Smooth muscle cell (in vitro differentiated cells): ENCODE data around the gene PCYOX1L. TPM values are rescaled to one million over a fixed set of nuclear protein-coding genes. Genes with fewer than 3 reads are reported as not detected.
A peak's percentile ranks its signal among the peaks of the same experiment; 100 is the strongest.

Experiments
- DNase-seq: peaks from one replicate; lab custom pipeline; 2025; ENCODE audit not compliant: unreplicated experiment; lab: John Stamatoyannopoulos, UW
- H2AFZ ChIP-seq: fragments of 200-600 bp; sonication (generic); 2 replicates; pipeline ENCODE4 v1.6.0; 2016; ENCODE audit warnings: antibody characterized with exemption, low read depth, mild to moderate bottlenecking
- H3F3A ChIP-seq: fragments of 200-600 bp; sonication (generic); 2 replicates; pipeline ENCODE4 v1.6.0; 2017; ENCODE audit warnings: antibody characterized with exemption, low read depth
- H3K27ac ChIP-seq: fragments of 200-600 bp; sonication (generic); 2 replicates; pipeline ENCODE4 v1.5.1; 2016; ENCODE audit warnings: low read depth, mild to moderate bottlenecking
- H3K27me3 ChIP-seq: fragments of 200-600 bp; sonication (generic); 2 replicates; pipeline ENCODE4 v1.6.1; 2016; ENCODE audit warnings: low read depth, mild to moderate bottlenecking
- H3K36me3 ChIP-seq: fragments of 200-600 bp; sonication (generic); 2 replicates; pipeline ENCODE4 v1.5.1; 2016; ENCODE audit warnings: low read depth
- H3K4me1 ChIP-seq: fragments of 200-600 bp; sonication (generic); 2 replicates; pipeline ENCODE4 v1.5.1; 2016; ENCODE audit warnings: low read depth
- H3K4me2 ChIP-seq: fragments of 200-600 bp; sonication (generic); 2 replicates; pipeline ENCODE4 v1.6.0; 2016; ENCODE audit warnings: mild to moderate bottlenecking
- H3K4me3 ChIP-seq: fragments of 200-600 bp; sonication (generic); 2 replicates; pipeline ENCODE4 v1.5.1; 2016; ENCODE audit warnings: mild to moderate bottlenecking
- H3K79me2 ChIP-seq: fragments of 200-600 bp; sonication (generic); 2 replicates; pipeline ENCODE4 v1.6.0; 2016; ENCODE audit warnings: low read depth, mild to moderate bottlenecking
- H3K9ac ChIP-seq: fragments of 200-600 bp; sonication (generic); 2 replicates; pipeline ENCODE4 v1.6.0; 2016; ENCODE audit warnings: low read depth
- H3K9me3 ChIP-seq: fragments of 200-600 bp; sonication (generic); replicated peaks from 2 replicates; pipeline ENCODE4 v1.5.1; 2016; ENCODE audit warnings: low read depth
- H4K20me1 ChIP-seq: fragments of 200-600 bp; sonication (generic); 2 replicates; pipeline ENCODE4 v1.6.0; 2016; ENCODE audit warnings: low read depth
- CTCF ChIP-seq: fragments of 200-600 bp; sonication (generic); IDR thresholded peaks from 2 replicates; pipeline ENCODE4 v1.5.1; 2017; ENCODE audit warnings: borderline replicate concordance, mild to moderate bottlenecking, antibody characterized with exemption; ENCODE audit not compliant: insufficient read depth, poor library complexity, severe bottlenecking
- WGBS: methylation state at CpG from one replicate; pipeline ENCODE4 v1.1.7; 2016; ENCODE audit warnings: low lambda C conversion rate; 5-methylcytosine and 5-hydroxymethylcytosine counted together
- polyA plus RNA-seq: library from polyadenylated mRNA; unstranded; fragments of >200 nt; fragmentation: Nextera tagmentation; extraction: Ambion mirVana; gene quantifications from 2 replicates; pipeline ENCODE4 v1.2.1, GENCODE V29; 2016
- total RNA-seq: library from RNA; depleted of rRNA; stranded (reverse); fragments of >200 nt; gene quantifications from 2 replicates; pipeline ENCODE4 v1.2.3, GENCODE V29; 2014

The PCYOX1L gene
- total and polyA plus RNA-seq, 2 experiments from 2014 or later: 6.4 to 13.4 TPM

- no peaks in the 10 kb centered on the region for H3K36me3 ChIP-seq
- H2AFZ ChIP-seq: no peak overlapping the region
- no peaks in the 10 kb centered on the region for H3F3A ChIP-seq
- H3K79me2 ChIP-seq: no peaks in the 10 kb centered on the region
- H4K20me1 ChIP-seq: no peaks in the 10 kb centered on the region
- no peak overlapping the region for H3K27ac ChIP-seq
- H3K9ac ChIP-seq: no peak overlapping the region
- no peaks in the 10 kb centered on the region for H3K4me1 ChIP-seq
- 90% methylated on average over 5 of the region's 5 CpGs for WGBS
- no peaks in the 10 kb centered on the region for H3K27me3 ChIP-seq
- no peak overlapping the region for H3K4me3 ChIP-seq
- no peaks in the 10 kb centered on the region for H3K9me3 ChIP-seq
- H3K4me2 ChIP-seq: no peak overlapping the region
- no peak for TF ChIP-seq CTCF
- no peak for DNase-seq
These were observed 29.7 kb upstream of the PCYOX1L start for GRCh38 chr5:149328177-149328576.

DNA sequence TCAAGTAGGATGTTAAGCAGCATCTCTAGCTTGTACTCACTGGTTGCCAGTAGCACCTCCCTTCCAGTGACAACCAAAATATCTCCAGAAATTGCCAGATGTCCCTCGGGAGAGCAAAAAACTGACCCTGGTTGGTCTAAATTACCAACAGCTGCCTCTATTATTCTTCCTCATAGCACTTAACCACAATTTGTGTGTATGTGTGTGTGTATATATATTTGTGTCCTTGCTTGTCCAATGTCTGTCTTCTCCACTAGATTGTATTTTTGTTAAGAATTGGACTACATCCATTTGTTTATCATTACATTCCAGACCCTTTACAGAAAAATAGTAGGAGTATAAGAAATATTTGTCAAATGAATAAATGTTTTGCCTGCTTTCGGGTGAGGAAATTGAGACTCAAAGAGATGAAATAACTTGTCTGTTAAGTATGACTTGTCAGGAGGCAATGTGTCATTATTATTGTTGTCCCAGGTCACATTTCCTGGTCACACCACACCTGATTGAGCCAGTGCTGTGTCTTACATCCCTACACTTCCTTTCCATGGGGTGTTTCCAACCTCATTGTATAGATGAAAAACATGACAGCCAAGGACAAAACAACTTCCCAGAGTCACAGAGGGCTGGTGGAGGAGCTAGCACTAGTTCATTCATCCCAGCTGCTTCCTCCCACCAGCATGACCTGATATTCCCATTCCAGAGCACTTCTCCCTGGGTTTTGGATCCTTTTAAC is 24.0 kb upstream of the PCYOX1L start:
- Histone ChIP-seq H3K4me3 (no peak overlapping the region), H4K20me1 (no peaks in the 10 kb centered on the region), H3K4me2 (no peak overlapping the region), H3K36me3 (no peaks in the 10 kb centered on the region), H3K9ac (no peak overlapping the region), H3F3A (no peaks in the 10 kb centered on the region), H3K9me3 (no peaks in the 10 kb centered on the region), H3K27ac (peak overlapping the region; percentile 13), H3K27me3 (peaks cover 26% of the 10 kb centered on the region), H2AFZ (no peak overlapping the region), H3K4me1 (no peaks in the 10 kb centered on the region), H3K79me2 (no peaks in the 10 kb centered on the region)
- DNase-seq: no peak
- WGBS: 81% methylated on average over 2 of the region's 2 CpGs
- no peak for TF ChIP-seq CTCF

- H3K4me2 ChIP-seq: no peak overlapping the region
- no peak for DNase-seq
- no peaks in the 10 kb centered on the region for H3K9me3 ChIP-seq
- H3K4me3 ChIP-seq: no peak overlapping the region
- H4K20me1 ChIP-seq: no peaks in the 10 kb centered on the region
- no peak overlapping the region for H3K27ac ChIP-seq
- H3K27me3 ChIP-seq: peaks cover 31% of the 10 kb centered on the region
- no peak overlapping the region for H2AFZ ChIP-seq
- no peaks in the 10 kb centered on the region for H3K36me3 ChIP-seq
- H3K79me2 ChIP-seq: no peaks in the 10 kb centered on the region
- no peak overlapping the region for H3K9ac ChIP-seq
- TF ChIP-seq CTCF: no peak
- WGBS: 97% methylated on average over 4 of the region's 4 CpGs
- no peaks in the 10 kb centered on the region for H3K4me1 ChIP-seq
- no peaks in the 10 kb centered on the region for H3F3A ChIP-seq
These were observed 20.1 kb upstream of the PCYOX1L start for GRCh38 chr5:149337736-149338135.

- WGBS: 67% methylated on average over 1 of the region's 1 CpG
These were observed 19.5 kb upstream of the PCYOX1L start for GRCh38 chr5:149338364-149338763.

More at GRCh38 chr5:149338364-149338763, 19.5 kb upstream of the PCYOX1L start:
- no peaks in the 10 kb centered on the region for H3K9me3 ChIP-seq
- H3F3A ChIP-seq: no peaks in the 10 kb centered on the region
- H4K20me1 ChIP-seq: no peaks in the 10 kb centered on the region
- no peak overlapping the region for H3K4me3 ChIP-seq
- no peak overlapping the region for H3K27ac ChIP-seq
- no peak overlapping the region for H3K4me2 ChIP-seq
- TF ChIP-seq CTCF: no peak
- no peak overlapping the region for H3K9ac ChIP-seq
- H3K4me1 ChIP-seq: no peaks in the 10 kb centered on the region
- no peaks in the 10 kb centered on the region for H3K36me3 ChIP-seq
- H2AFZ ChIP-seq: no peak overlapping the region
- H3K79me2 ChIP-seq: no peaks in the 10 kb centered on the region
- peaks cover 31% of the 10 kb centered on the region for H3K27me3 ChIP-seq
- no peak for DNase-seq
